HCT116 (cell line): ENCODE results near the gene DRAXIN.

ENCODE experiments used
- ATF3 ChIP-seq: IDR thresholded peaks from 2 replicates; pipeline ENCODE4 v1.6.1; 2012
- CBX3 ChIP-seq: IDR thresholded peaks from 2 replicates; pipeline ENCODE4 v1.6.1; 2012; ENCODE audit warnings: low read depth
- CTCF ChIP-seq, 3 experiments: fragments of 200-600 bp in 1 of 3; sonication (generic) in 1 of 3; IDR thresholded peaks in 2 of 3; conservative IDR thresholded peaks in 1 of 3; 2 replicates each; pipeline ENCODE4 v1.5.1; 2012 to 2017; ENCODE audit warnings: low read depth in 2 of 3, low read length in 2 of 3, antibody characterized with exemption in 1 of 3, borderline replicate concordance in 1 of 3, control low read depth in 1 of 3, mild to moderate bottlenecking in 1 of 3, mixed read lengths in 1 of 3, mixed run types in 1 of 3, moderate library complexity in 1 of 3; ENCODE audit not compliant: insufficient read depth in 1 of 3
- FOSL1 ChIP-seq: IDR thresholded peaks from 2 replicates; pipeline ENCODE4 v1.6.1; 2012; ENCODE audit warnings: low read depth
- JUND ChIP-seq: IDR thresholded peaks from 2 replicates; pipeline ENCODE4 v1.6.1; 2012
- POLR2A ChIP-seq: IDR thresholded peaks from 2 replicates; pipeline ENCODE4 v1.7.0; 2011; ENCODE audit warnings: borderline replicate concordance; ENCODE audit not compliant: insufficient read depth, insufficient read length; ENCODE audit errors: extremely low read depth
- POLR2AphosphoS5 ChIP-seq: IDR thresholded peaks from 2 replicates; pipeline ENCODE4 v1.6.1; 2011; ENCODE audit warnings: mild to moderate bottlenecking, low read depth, low read length, moderate library complexity
- REST ChIP-seq: IDR thresholded peaks from 2 replicates; pipeline ENCODE4 v1.6.1; 2012; ENCODE audit warnings: low read depth
- SP1 ChIP-seq: IDR thresholded peaks from 2 replicates; pipeline ENCODE4 v1.6.1; 2012; ENCODE audit warnings: low read depth
- YY1 ChIP-seq: IDR thresholded peaks from 2 replicates; pipeline ENCODE4 v1.6.1; 2011; ENCODE audit warnings: low read length, low read depth, moderate library complexity, mild to moderate bottlenecking; ENCODE audit not compliant: insufficient replicate concordance; ENCODE audit errors: extremely low read depth

GRCh38 chr1:11761285-11761684 is 69.8 kb downstream of the DRAXIN start:
- no peak for TF ChIP-seq CTCF (IDR thresholded peaks at IDR 0.05 in 2 of 3, conservative IDR thresholded peaks at IDR 0.05 in 1 of 3; ENCODE audit: borderline replicate concordance in 1 of 3, insufficient read depth in 1 of 3, low read depth in 2 of 3, low read length in 2 of 3)
- no peak for TF ChIP-seq POLR2A
- no peak for TF ChIP-seq CBX3
- no peak for TF ChIP-seq REST
- no peak for TF ChIP-seq FOSL1
- TF ChIP-seq JUND = no peak
- TF ChIP-seq ATF3 = no peak
- no peak for TF ChIP-seq YY1
- no peak for TF ChIP-seq SP1
- TF ChIP-seq POLR2AphosphoS5 = no peak
